Spinal cord (tissue), 10 donors: ENCODE data around the gene POU2F1. TPM values are rescaled to one million over a fixed set of nuclear protein-coding genes. Genes with fewer than 3 reads are reported as not detected.
"Not testable (repeated sequence)": the region's sequence is repeated elsewhere in the genome, so short reads cannot be mapped to it uniquely, and the experiment has no call there.

ENCODE experiments used
- DNase-seq, 6 donors: peaks; one replicate each; pipeline versions ENCODE4 v3.0.0 to v3.0.0-alpha.2; 2013 to 2015; ENCODE audit warnings: low spot score in 6 of 6, low read depth in 4 of 6
- H3K27ac ChIP-seq: one replicate; pipeline ENCODE4 v1.5.1; 2013; ENCODE audit warnings: low read depth, low read length, control low read depth
- H3K27me3 ChIP-seq: one replicate; pipeline ENCODE4 v1.6.1; 2013; ENCODE audit warnings: low read length; ENCODE audit not compliant: control insufficient read depth, insufficient read depth
- H3K36me3 ChIP-seq: one replicate; pipeline ENCODE4 v1.6.1; 2013; ENCODE audit warnings: low read length; ENCODE audit not compliant: control insufficient read depth, insufficient read depth
- H3K4me1 ChIP-seq: one replicate; pipeline ENCODE4 v1.6.1; 2013; ENCODE audit warnings: low read length; ENCODE audit not compliant: control insufficient read depth, insufficient read depth
- H3K4me3 ChIP-seq: one replicate; pipeline ENCODE4 v1.5.1; 2013; ENCODE audit warnings: low read depth, low read length, control low read depth
- H3K9me3 ChIP-seq: one replicate; pipeline ENCODE4 v1.6.1; 2013; ENCODE audit warnings: low read length; ENCODE audit not compliant: control insufficient read depth, insufficient read depth
- WGBS: methylation state at CpG from one replicate; pipeline ENCODE4 v1.1.5; 2013; ENCODE audit warnings: missing lambda C conversion rate; ENCODE audit not compliant: insufficient coverage; 5-methylcytosine and 5-hydroxymethylcytosine counted together
- polyA plus RNA-seq, 2 donors: library from polyadenylated mRNA; unstranded; fragments of 120-200 nt; gene quantifications; one replicate each; pipeline ENCODE4 v1.2.1, GENCODE V29; 2013; ENCODE audit not compliant: insufficient read length in 2 of 2
- total RNA-seq, 2 donors: library from RNA; depleted of rRNA in 1 of 2; stranded (reverse); fragments of 120-200 nt in 1 of 2; fragments of >200 nt in 1 of 2; gene quantifications; one replicate each; pipeline versions ENCODE4 v1.2.3 to v1.2.4, GENCODE V29; 2013 to 2014
- donor health status: healthy.

Gene POU2F1
- total and polyA plus RNA-seq, 4 donors, result 14.2 to 28.8 (median 17.3) TPM

DNA sequence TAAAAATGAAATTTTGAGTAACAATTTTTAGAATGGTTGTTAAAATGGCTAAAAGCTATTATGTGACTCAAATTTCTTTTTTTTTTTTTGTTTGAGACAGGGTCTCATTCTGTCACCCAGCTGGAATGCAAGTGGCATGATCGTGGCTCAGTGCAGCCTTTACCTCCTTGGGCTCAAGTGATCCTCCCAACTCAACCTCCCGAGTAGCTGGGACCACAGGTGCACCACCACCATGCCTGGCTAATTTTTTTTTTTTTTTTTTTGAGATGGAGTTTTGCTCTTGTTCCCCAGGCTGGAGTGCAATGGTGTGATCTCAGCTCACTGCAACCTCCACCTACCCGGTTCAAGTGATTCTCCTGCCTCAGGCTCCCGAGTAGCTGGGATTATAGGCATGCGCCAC lies 24.5 kb downstream of the POU2F1 start:
- not testable (repeated sequence) for H3K27ac ChIP-seq, DNase-seq, H3K9me3 ChIP-seq, H3K36me3 ChIP-seq, H3K27me3 ChIP-seq, H3K4me1 ChIP-seq, H3K4me3 ChIP-seq
- WGBS, result no CpG with 5 or more reads among the region's 5 CpGs

- DNase-seq, result no peak
- no peaks in the 10 kb centered on the region for H3K36me3 ChIP-seq
- no peak overlapping the region for H3K27ac ChIP-seq
- WGBS, result no CpG with 5 or more reads among the region's 5 CpGs
- no peaks in the 10 kb centered on the region for H3K27me3 ChIP-seq
- H3K9me3 ChIP-seq, result no peaks in the 10 kb centered on the region
- no peaks in the 10 kb centered on the region for H3K4me1 ChIP-seq
- H3K4me3 ChIP-seq, result no peak overlapping the region
Measured at GRCh38 chr1:167246971-167247370, 26.3 kb downstream of the POU2F1 start.

- Histone ChIP-seq H3K27me3 (no peaks in the 10 kb centered on the region), H3K9me3 (no peaks in the 10 kb centered on the region), H3K36me3 (no peaks in the 10 kb centered on the region), H3K4me1 (no peaks in the 10 kb centered on the region), H3K4me3 (no peak overlapping the region), H3K27ac (no peak overlapping the region)
- DNase-seq, result no peak
- no CpG with 5 or more reads among the region's 1 CpG for WGBS
Measured at GRCh38 chr1:167247754-167248153, 27.1 kb downstream of the POU2F1 start.

DNA sequence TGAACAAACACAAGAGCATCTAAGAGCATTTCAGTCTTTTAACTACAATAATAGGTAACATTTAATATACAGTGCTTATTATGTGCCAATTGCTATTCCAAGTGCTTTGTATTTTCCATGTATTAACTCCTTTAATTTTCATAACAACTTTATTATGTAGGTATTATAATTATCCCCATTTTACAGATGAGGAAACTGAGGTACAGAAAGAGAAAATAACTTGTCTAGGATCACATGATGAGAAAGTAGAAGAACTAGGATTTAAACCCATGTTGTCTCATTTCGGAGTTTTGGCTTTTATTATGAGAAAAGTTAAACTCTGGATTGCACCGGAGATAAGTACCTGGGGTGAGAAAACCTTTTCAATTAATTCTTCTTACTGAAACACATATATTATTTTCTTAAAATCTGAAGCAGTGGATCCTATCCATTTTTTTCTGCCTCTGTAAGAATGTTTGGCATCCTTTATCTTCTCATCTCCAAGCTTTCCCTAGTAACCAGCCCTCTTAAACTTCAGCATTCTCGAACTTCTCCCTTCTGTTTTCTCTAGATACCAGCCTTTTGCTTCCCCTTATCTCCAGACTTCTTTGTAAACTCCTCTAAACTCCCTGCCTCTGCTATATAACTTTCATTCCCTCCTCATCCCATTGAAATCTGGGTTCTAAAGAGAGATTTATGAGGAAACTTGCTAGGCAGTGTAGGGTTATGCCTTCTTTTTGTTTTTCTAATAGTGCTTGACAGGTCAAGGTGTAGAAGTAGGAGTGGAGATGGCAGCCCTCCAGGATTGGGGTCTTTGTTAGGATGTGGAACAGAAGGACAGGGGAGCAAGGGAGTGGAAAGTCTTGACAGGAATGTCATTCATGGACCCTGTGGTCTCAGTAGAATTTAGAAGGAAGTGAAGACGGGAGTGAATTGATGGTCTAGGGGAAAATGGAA lies 28.3 kb downstream of the POU2F1 start:
- Histone ChIP-seq H3K27ac (no peak overlapping the region), H3K27me3 (no peaks in the 10 kb centered on the region), H3K4me1 (no peaks in the 10 kb centered on the region), H3K9me3 (no peaks in the 10 kb centered on the region), H3K4me3 (no peak overlapping the region), H3K36me3 (no peaks in the 10 kb centered on the region)
- 56% methylated on average over 1 of the region's 4 CpGs for WGBS
- no peak for DNase-seq

DNA sequence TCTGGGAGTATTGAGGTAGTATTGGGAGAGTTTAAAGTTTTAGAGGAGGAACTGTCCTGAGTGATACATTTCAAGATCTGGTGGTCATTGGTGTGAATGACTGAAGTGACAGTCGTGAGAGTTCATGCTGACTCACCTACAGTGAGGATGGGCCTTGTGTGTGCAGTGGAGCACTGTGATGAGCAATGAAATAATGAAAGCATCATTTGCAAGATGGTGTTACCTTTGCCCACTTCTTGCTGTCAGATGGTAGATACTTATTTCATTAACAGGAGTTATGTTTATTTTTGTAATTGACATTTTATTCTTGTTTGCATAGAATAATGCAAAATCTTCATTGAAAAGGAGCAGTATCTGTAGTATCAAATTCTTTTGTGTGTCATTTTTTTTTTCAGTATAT lies 29.0 kb downstream of the POU2F1 start:
- Histone ChIP-seq H3K36me3 (no peaks in the 10 kb centered on the region), H3K27ac (no peak overlapping the region), H3K4me1 (no peaks in the 10 kb centered on the region), H3K9me3 (no peaks in the 10 kb centered on the region), H3K4me3 (no peak overlapping the region), H3K27me3 (no peaks in the 10 kb centered on the region)
- 80% methylated on average over 1 of the region's 1 CpG for WGBS
- no peak for DNase-seq

GRCh38 chr1:167250482-167250881 lies 29.8 kb downstream of the POU2F1 start:
- H3K27ac ChIP-seq, result no peak overlapping the region
- no peak for DNase-seq
- H3K4me1 ChIP-seq, result no peaks in the 10 kb centered on the region
- no peaks in the 10 kb centered on the region for H3K9me3 ChIP-seq
- H3K36me3 ChIP-seq, result no peaks in the 10 kb centered on the region
- no peaks in the 10 kb centered on the region for H3K27me3 ChIP-seq
- H3K4me3 ChIP-seq, result no peak overlapping the region

GRCh38 chr1:167251472-167251871 lies 30.8 kb downstream of the POU2F1 start:
- Histone ChIP-seq H3K36me3 (no peaks in the 10 kb centered on the region), H3K4me1 (no peaks in the 10 kb centered on the region), H3K27me3 (no peaks in the 10 kb centered on the region), H3K9me3 (no peaks in the 10 kb centered on the region), H3K4me3 (no peak overlapping the region), H3K27ac (no peak overlapping the region)
- no peak for DNase-seq
- WGBS, result 100% methylated on average over 3 of the region's 4 CpGs

- Histone ChIP-seq H3K27me3 (no peaks in the 10 kb centered on the region), H3K4me3 (no peak overlapping the region), H3K9me3 (no peaks in the 10 kb centered on the region), H3K36me3 (no peaks in the 10 kb centered on the region), H3K4me1 (no peaks in the 10 kb centered on the region), H3K27ac (no peak overlapping the region)
- no peak for DNase-seq
Measured at GRCh38 chr1:167252986-167253385, 32.3 kb downstream of the POU2F1 start.

DNA sequence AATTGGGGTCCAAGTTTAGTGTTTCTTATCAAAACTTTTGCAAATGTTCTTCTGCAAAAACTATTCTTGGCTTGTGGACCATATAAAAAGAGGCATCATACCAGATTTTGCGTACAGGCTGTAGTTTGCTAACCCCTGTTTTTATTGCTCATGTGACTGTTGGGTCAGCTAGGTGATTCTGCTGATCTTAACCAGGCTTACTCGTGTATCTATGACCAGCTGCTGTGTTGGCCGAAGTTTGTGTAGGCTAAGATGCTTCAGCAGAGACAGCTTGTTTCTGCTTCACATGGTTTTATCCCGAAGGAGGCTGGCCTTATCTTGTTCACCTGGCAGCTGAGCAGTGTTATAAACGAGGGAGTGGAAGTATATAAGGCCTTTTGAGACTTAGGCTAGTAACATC lies 38.2 kb downstream of the POU2F1 start:
- Histone ChIP-seq H3K27me3 (no peaks in the 10 kb centered on the region), H3K36me3 (no peaks in the 10 kb centered on the region), H3K27ac (no peak overlapping the region), H3K4me3 (no peak overlapping the region), H3K4me1 (no peaks in the 10 kb centered on the region), H3K9me3 (no peaks in the 10 kb centered on the region)
- 76% methylated on average over 4 of the region's 5 CpGs for WGBS
- DNase-seq, result no peak

- no peaks in the 10 kb centered on the region for H3K36me3 ChIP-seq
- DNase-seq, result no peak
- no peaks in the 10 kb centered on the region for H3K9me3 ChIP-seq
- H3K4me1 ChIP-seq, result peaks cover 4% of the 10 kb centered on the region
- H3K27me3 ChIP-seq, result no peaks in the 10 kb centered on the region
- H3K4me3 ChIP-seq, result no peak overlapping the region
- no peak overlapping the region for H3K27ac ChIP-seq
Measured at GRCh38 chr1:167262836-167263235, 42.1 kb downstream of the POU2F1 start.
